H9 (cell line): ENCODE data around the gene TSPAN9. TPM values are rescaled to one million over a fixed set of nuclear protein-coding genes. Genes with fewer than 3 reads are reported as not detected.
A peak's percentile ranks its signal among the peaks of the same experiment; 100 is the strongest.

Experiments used
- DNase-seq: peaks from one replicate; pipeline ENCODE4 v3.0.0-alpha.2; 2017
- H2AFZ ChIP-seq: one replicate; pipeline ENCODE4 v1.6.1; 2013; ENCODE audit warnings: mild to moderate bottlenecking, low read length, control low read depth, moderate library complexity
- H2AK5ac ChIP-seq: 2 replicates; pipeline ENCODE4 v1.6.1; 2013; ENCODE audit warnings: low read length, control low read depth, mixed read lengths; ENCODE audit not compliant: insufficient read length
- H2BK120ac ChIP-seq: one replicate; pipeline ENCODE4 v1.6.1; 2013; ENCODE audit warnings: low read depth, mild to moderate bottlenecking, low read length, control low read depth, inconsistent platforms; ENCODE audit not compliant: poor library complexity, severe bottlenecking
- H2BK12ac ChIP-seq: 2 replicates; pipeline ENCODE4 v1.6.1; 2013; ENCODE audit warnings: low read length, control low read depth, mixed read lengths, low read depth; ENCODE audit not compliant: insufficient read length
- H2BK15ac ChIP-seq: 2 replicates; pipeline ENCODE4 v1.6.1; 2013; ENCODE audit warnings: low read depth, low read length, control low read depth
- H2BK20ac ChIP-seq: one replicate; pipeline ENCODE4 v1.6.1; 2013; ENCODE audit warnings: low read depth, mild to moderate bottlenecking, low read length, control low read depth, inconsistent platforms; ENCODE audit not compliant: poor library complexity, severe bottlenecking
- H2BK5ac ChIP-seq: 2 replicates; pipeline ENCODE4 v1.6.1; 2013; ENCODE audit warnings: low read length, control low read depth, mixed read lengths; ENCODE audit not compliant: insufficient read length
- H3K14ac ChIP-seq: 2 replicates; pipeline ENCODE4 v1.6.1; 2013; ENCODE audit warnings: low read length, control low read depth; ENCODE audit not compliant: insufficient read depth
- H3K18ac ChIP-seq: 2 replicates; pipeline ENCODE4 v1.6.1; 2013; ENCODE audit warnings: low read depth, mild to moderate bottlenecking, mixed read lengths, low read length, control low read depth; ENCODE audit not compliant: insufficient read length
- H3K23ac ChIP-seq: 2 replicates; pipeline ENCODE4 v1.6.1; 2013; ENCODE audit warnings: low read length, control low read depth, mixed read lengths, low read depth; ENCODE audit not compliant: insufficient read length
- H3K23me2 ChIP-seq: 2 replicates; pipeline ENCODE4 v1.6.1; 2013; ENCODE audit warnings: low read depth, mild to moderate bottlenecking, mixed read lengths, low read length, control low read depth; ENCODE audit not compliant: insufficient read length, poor library complexity, severe bottlenecking
- H3K27ac ChIP-seq: 2 replicates; pipeline ENCODE4 v1.5.1; 2013; ENCODE audit warnings: low read length, control low read depth, mixed read lengths, low read depth; ENCODE audit not compliant: insufficient read length
- H3K27me3 ChIP-seq: 2 replicates; pipeline ENCODE4 v1.6.1; 2013; ENCODE audit warnings: low read length, control low read depth, inconsistent platforms; ENCODE audit not compliant: insufficient read depth
- H3K4ac ChIP-seq: 2 replicates; pipeline ENCODE4 v1.6.1; 2013; ENCODE audit warnings: low read depth, mild to moderate bottlenecking, control low read depth, inconsistent platforms, low read length, moderate library complexity
- H3K4me1 ChIP-seq: 2 replicates; pipeline ENCODE4 v1.6.1; 2013; ENCODE audit warnings: low read length, control low read depth, inconsistent platforms; ENCODE audit not compliant: insufficient read depth
- H3K4me2 ChIP-seq: 2 replicates; pipeline ENCODE4 v1.6.1; 2013; ENCODE audit warnings: low read length, control low read depth, mixed read lengths; ENCODE audit not compliant: insufficient read length, insufficient read depth
- H3K56ac ChIP-seq: 2 replicates; pipeline ENCODE4 v1.6.1; 2013; ENCODE audit warnings: low read depth, mild to moderate bottlenecking, mixed read lengths, low read length, control low read depth; ENCODE audit not compliant: insufficient read length
- H3K79me1 ChIP-seq: 2 replicates; pipeline ENCODE4 v1.6.1; 2013; ENCODE audit warnings: low read depth, mild to moderate bottlenecking, moderate library complexity, low read length, control low read depth, inconsistent platforms; ENCODE audit not compliant: insufficient read depth, poor library complexity, severe bottlenecking
- H3K79me2 ChIP-seq: 2 replicates; pipeline ENCODE4 v1.6.1; 2013; ENCODE audit warnings: low read length, control low read depth, inconsistent platforms; ENCODE audit not compliant: insufficient read depth
- H3K9ac ChIP-seq: 2 replicates; pipeline ENCODE4 v1.6.1; 2013; ENCODE audit warnings: low read length, control low read depth, mixed read lengths; ENCODE audit not compliant: insufficient read length; ENCODE audit errors: extremely low read depth
- H3K9me3 ChIP-seq: one replicate; pipeline ENCODE4 v1.6.1; 2013; ENCODE audit warnings: low read depth, low read length, inconsistent platforms; ENCODE audit not compliant: control insufficient read depth
- H3T11ph ChIP-seq: one replicate; pipeline ENCODE4 v1.6.1; 2013; ENCODE audit warnings: mild to moderate bottlenecking, low read length, control low read depth, inconsistent platforms
- H4K20me1 ChIP-seq: one replicate; pipeline ENCODE4 v1.6.1; 2013; ENCODE audit not compliant: control insufficient read depth, insufficient read length, insufficient read depth
- H4K5ac ChIP-seq: 2 replicates; pipeline ENCODE4 v1.6.1; 2013; ENCODE audit warnings: low read depth, mild to moderate bottlenecking, mixed read lengths, low read length, control low read depth; ENCODE audit not compliant: insufficient read length
- H4K8ac ChIP-seq: replicated peaks from 2 replicates; pipeline ENCODE4 v1.6.1; 2013; ENCODE audit warnings: low read length, control low read depth, mixed read lengths, low read depth; ENCODE audit not compliant: insufficient read length
- H4K91ac ChIP-seq: 2 replicates; pipeline ENCODE4 v1.6.1; 2013; ENCODE audit warnings: low read depth, mild to moderate bottlenecking, moderate library complexity, mixed read lengths, low read length, control low read depth; ENCODE audit not compliant: insufficient read length
- H3K27ac Mint-ChIP-seq, 3 experiments: 2 replicates in 2 of 3; 3 replicates in 1 of 3; pipeline ENCODE4 v1.8.0; 2020 to 2021; ENCODE audit warnings: mixed read lengths in 3 of 3, mild to moderate bottlenecking in 1 of 3, moderate library complexity in 1 of 3
- H3K27me3 Mint-ChIP-seq: 2 replicates; pipeline ENCODE4 v1.8.0; 2021; ENCODE audit warnings: low read depth, mild to moderate bottlenecking, moderate library complexity, mixed read lengths
- H3K36me3 Mint-ChIP-seq, 3 experiments: 2 replicates in 2 of 3; 3 replicates in 1 of 3; pipeline ENCODE4 v1.8.0; 2020 to 2021; ENCODE audit warnings: low read depth in 3 of 3, mixed read lengths in 3 of 3; ENCODE audit not compliant: insufficient read depth in 1 of 3
- H3K4me1 Mint-ChIP-seq, 2 experiments: 2 replicates each; pipeline ENCODE4 v1.8.0; 2020; ENCODE audit warnings: mixed read lengths in 2 of 2
- H3K4me3 Mint-ChIP-seq, 2 experiments: 2 replicates in 1 of 2; 3 replicates in 1 of 2; pipeline ENCODE4 v1.8.0; 2020 to 2021; ENCODE audit warnings: mild to moderate bottlenecking in 2 of 2, mixed read lengths in 2 of 2, moderate library complexity in 1 of 2
- H3K9me3 Mint-ChIP-seq, 2 experiments: 2 replicates in 1 of 2; 3 replicates in 1 of 2; pipeline ENCODE4 v1.8.0; 2020; ENCODE audit warnings: mild to moderate bottlenecking in 2 of 2, mixed read lengths in 2 of 2, moderate library complexity in 1 of 2
- WGBS: extraction: QIAGEN DNeasy Blood & Tissue Kit; methylation state at CpG from one replicate; pipeline ENCODE4 v1.1.7; 2013; ENCODE audit warnings: missing lambda C conversion rate, low lambda C conversion rate, mixed read lengths; ENCODE audit not compliant: insufficient read length; ENCODE audit errors: extremely low coverage; 5-methylcytosine and 5-hydroxymethylcytosine counted together
- total RNA-seq: library from RNA; stranded (reverse); gene quantifications from 2 replicates; pipeline ENCODE4 v1.2.1, GENCODE V29; 2021
- TF ChIP-seq, protein P1 (sequence below): fragments of 200-600 bp; sonication (generic); conservative IDR thresholded peaks from 3 replicates; pipeline ENCODE4 v1.8.0; 2021; ENCODE audit warnings: antibody characterized with exemption, mild to moderate bottlenecking

TSPAN9 gene
- total RNA-seq, 1 experiment from 2014 or later = 19.0 TPM

DNA sequence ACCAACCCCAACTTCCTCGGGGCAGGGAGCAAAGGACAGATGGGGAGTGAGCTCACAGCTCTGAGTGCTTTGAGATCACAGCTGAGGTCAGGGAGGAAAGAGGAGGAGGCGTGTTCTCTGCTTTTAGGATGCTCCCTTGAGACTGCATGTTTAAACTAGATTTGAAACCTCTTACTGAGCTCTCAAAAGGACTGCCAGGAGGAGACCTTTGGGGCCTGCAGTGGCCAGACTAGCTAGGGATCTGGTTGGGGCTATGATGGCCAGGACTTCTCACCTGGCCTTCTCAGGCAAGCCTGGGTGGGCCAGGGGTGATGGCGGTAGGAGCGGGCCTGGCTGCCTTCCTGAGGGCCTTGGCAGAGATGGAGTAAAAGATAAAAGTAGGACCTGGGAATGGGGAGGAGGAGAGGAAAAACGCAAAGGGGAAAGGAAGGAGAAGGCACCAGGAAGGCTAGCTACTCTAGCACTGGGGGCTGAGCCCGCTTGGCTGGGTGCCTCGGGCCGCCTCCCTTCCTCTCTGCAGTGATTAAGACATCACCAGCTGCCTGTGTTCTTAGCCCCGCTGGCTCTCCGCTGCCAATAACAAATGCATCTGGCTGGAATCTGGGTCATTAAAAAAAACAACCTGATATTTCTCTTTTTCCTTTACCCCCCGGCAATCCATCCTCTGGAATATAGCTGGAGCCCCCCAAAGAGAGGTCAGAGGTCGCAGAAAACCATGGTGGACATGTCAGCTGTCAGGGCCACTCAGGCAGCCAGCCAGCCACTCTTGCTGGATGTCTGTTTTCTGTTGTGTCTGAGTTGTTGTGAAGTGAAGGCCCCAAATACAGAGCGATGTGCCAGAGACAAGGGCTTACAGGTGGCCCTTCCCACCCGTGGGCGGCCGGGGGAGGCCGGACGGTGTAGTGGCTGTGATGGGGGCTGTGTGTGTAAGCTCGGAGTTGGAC, 141.3 kb downstream of the TSPAN9 start:
- Histone ChIP-seq H4K5ac (no peak overlapping the region), H3K9ac (no peak overlapping the region), H3K18ac (no peak overlapping the region), H3K9me3 (no peaks in the 10 kb centered on the region), H2AFZ (no peak overlapping the region), H3K4me1 (no peaks in the 10 kb centered on the region), H3K79me2 (no peaks in the 10 kb centered on the region), H3K56ac (no peak overlapping the region), H3K4me2 (no peak overlapping the region), H3K27me3 (no peaks in the 10 kb centered on the region), H4K91ac (no peak overlapping the region), H3K79me1 (no peaks in the 10 kb centered on the region), H3K23me2 (peaks cover 2% of the 10 kb centered on the region), H2BK12ac (no peak overlapping the region), H3K4ac (no peak overlapping the region), H3K27ac (no peak overlapping the region), H4K20me1 (no peaks in the 10 kb centered on the region), H2BK5ac (no peak overlapping the region), H3K14ac (no peak overlapping the region), H2BK120ac (no peak overlapping the region), H3K23ac (no peak overlapping the region), H4K8ac (no peak overlapping the region), H2AK5ac (no peak overlapping the region), H2BK15ac (no peak overlapping the region), H3T11ph (no peak overlapping the region), H2BK20ac (no peak overlapping the region)
- no peaks in the 10 kb centered on the region for H3K27me3 Mint-ChIP-seq
- H3K4me1 Mint-ChIP-seq = peaks cover 23 to 25% of the 10 kb centered on the region in 2 experiments
- no peaks in the 10 kb centered on the region for H3K36me3 Mint-ChIP-seq
- no peaks in the 10 kb centered on the region for H3K9me3 Mint-ChIP-seq
- no peak for DNase-seq
- no peak overlapping the region for H3K4me3 Mint-ChIP-seq
- no CpG with 5 or more reads among the region's 19 CpGs for WGBS
- peak overlapping the region in 2 of 3 experiments; percentile 26 to 55; a peak in 4 of 7 replicates for H3K27ac Mint-ChIP-seq
- TF ChIP-seq, protein P1, sequence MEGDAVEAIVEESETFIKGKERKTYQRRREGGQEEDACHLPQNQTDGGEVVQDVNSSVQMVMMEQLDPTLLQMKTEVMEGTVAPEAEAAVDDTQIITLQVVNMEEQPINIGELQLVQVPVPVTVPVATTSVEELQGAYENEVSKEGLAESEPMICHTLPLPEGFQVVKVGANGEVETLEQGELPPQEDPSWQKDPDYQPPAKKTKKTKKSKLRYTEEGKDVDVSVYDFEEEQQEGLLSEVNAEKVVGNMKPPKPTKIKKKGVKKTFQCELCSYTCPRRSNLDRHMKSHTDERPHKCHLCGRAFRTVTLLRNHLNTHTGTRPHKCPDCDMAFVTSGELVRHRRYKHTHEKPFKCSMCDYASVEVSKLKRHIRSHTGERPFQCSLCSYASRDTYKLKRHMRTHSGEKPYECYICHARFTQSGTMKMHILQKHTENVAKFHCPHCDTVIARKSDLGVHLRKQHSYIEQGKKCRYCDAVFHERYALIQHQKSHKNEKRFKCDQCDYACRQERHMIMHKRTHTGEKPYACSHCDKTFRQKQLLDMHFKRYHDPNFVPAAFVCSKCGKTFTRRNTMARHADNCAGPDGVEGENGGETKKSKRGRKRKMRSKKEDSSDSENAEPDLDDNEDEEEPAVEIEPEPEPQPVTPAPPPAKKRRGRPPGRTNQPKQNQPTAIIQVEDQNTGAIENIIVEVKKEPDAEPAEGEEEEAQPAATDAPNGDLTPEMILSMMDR = no peak
